Natural killer cell treated with Interleukin-12 subunit alpha and Interleukin-12 subunit beta and Interleukin-15 and Interleukin-18, amount 100 ng/mL, for 72 hours (primary cell): ENCODE data around the gene SFT2D2. TPM values are rescaled to one million over a fixed set of nuclear protein-coding genes. Genes with fewer than 3 reads are reported as not detected.

Source experiments
- ATAC-seq, 2 donors: fragments of 150-1000 bp; cut with Tn5 transposase in 1 of 2; sonication (Bioruptor Pico), chemical (Tn5 transposase) in 1 of 2; 2 replicates each; pipeline ENCODE4 v1.10.0; 2021
- DNase-seq: peaks from one replicate; pipeline ENCODE4 v3.0.0; 2022; ENCODE audit warnings: low spot score
- H3K27ac Mint-ChIP-seq, 2 donors: 1 replicate in 1 of 2; 2 replicates in 1 of 2; pipeline ENCODE4 v1.8.0; 2022; ENCODE audit warnings: mixed read lengths in 2 of 2, mild to moderate bottlenecking in 1 of 2, moderate library complexity in 1 of 2
- H3K27me3 Mint-ChIP-seq, 2 donors: 1 replicate in 1 of 2; 2 replicates in 1 of 2; pipeline ENCODE4 v1.8.0; 2022; ENCODE audit warnings: mixed read lengths in 2 of 2
- H3K36me3 Mint-ChIP-seq: one replicate; pipeline ENCODE4 v1.8.0; 2022; ENCODE audit warnings: mixed read lengths
- H3K4me1 Mint-ChIP-seq, 2 donors: 1 replicate in 1 of 2; 2 replicates in 1 of 2; pipeline ENCODE4 v1.8.0; 2022; ENCODE audit warnings: low read depth in 2 of 2, mixed read lengths in 2 of 2, mild to moderate bottlenecking in 1 of 2
- H3K4me3 Mint-ChIP-seq: one replicate; pipeline ENCODE4 v1.8.0; 2022; ENCODE audit warnings: mixed read lengths
- H3K9me3 Mint-ChIP-seq: 2 replicates; pipeline ENCODE4 v1.8.0; 2022; ENCODE audit warnings: mixed read lengths
- total RNA-seq, 2 donors: library from RNA; stranded (reverse); gene quantifications; one replicate each; pipeline ENCODE4 v1.2.3, GENCODE V29; 2022

Gene SFT2D2
- total RNA-seq, 2 donors from 2014 or later, result 51.2 to 78.5 TPM

DNA sequence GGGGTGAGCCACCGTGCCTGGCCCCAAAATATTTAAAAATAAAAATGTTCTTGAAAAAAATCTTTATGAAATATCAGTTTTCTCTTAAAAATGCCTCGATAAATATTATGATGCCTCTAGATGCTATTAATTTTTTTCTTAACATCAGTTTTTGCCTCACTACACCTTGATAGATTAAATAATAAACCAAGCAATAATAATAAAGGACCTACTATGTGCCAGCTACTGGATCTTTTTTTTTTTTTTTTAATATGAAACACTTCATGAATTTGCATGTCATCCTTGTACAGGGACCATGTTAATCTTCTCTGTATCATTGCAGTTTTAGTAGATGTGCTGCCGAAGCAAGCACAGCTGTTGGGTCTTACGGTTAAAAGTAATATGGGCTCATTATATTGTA, 37.3 kb downstream of the SFT2D2 start:
- H3K4me3 Mint-ChIP-seq, result no peak overlapping the region
- H3K4me1 Mint-ChIP-seq, result peaks cover 9 to 26% of the 10 kb centered on the region in 2 donors
- DNase-seq (no peak), ATAC-seq (no peak)
- peaks cover under 1% of the 10 kb centered on the region for H3K36me3 Mint-ChIP-seq
- no peak overlapping the region for H3K27ac Mint-ChIP-seq
- H3K9me3 Mint-ChIP-seq, result no peaks in the 10 kb centered on the region
- no peaks in the 10 kb centered on the region for H3K27me3 Mint-ChIP-seq

DNA sequence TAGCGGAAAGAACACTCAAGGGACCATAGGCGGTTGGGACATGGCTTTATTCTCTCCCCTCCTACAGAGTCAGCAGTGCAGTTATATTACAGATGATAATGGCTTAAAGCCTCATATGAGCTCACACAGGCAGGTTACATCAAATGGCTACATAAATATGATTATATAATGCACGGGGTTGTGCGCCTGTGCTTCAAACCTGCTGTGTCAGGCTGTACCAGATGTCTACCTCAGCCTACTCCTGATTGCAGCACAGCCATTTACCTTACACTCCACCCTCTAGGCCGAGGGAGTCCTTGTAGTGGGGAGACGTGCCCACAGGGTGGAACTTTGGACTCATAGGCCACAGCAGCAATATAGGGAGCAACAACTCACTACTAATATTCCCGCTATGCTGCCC, 38.5 kb downstream of the SFT2D2 start:
- Mint-ChIP-seq H3K4me3 (no peak overlapping the region), H3K27me3 (no peaks in the 10 kb centered on the region), H3K9me3 (no peaks in the 10 kb centered on the region), H3K4me1 (peaks cover 9 to 23% of the 10 kb centered on the region in 2 donors), H3K27ac (no peak overlapping the region), H3K36me3 (no peaks in the 10 kb centered on the region)
- ATAC-seq (no peak), DNase-seq (no peak)

DNA sequence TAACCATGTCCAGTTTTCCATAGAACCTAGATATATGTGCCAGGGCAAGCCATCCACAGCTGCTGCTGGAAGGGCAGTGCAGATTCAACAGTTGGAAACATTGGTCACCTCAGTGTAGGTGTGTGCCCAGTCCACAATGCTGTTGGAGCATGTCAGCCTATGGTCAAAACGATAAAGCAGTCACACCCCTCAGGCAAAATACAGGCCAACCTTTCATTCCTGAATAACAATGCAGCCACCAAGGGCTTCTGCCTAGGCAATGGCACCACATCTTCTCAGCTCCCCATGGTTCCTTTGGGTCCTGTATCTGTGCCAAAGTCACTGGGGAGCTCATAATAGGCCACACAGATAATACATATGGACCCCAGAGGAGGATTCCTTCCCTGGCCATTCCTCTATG, 39.8 kb downstream of the SFT2D2 start:
- no peaks in the 10 kb centered on the region for H3K9me3 Mint-ChIP-seq
- no peak for ATAC-seq
- H3K27ac Mint-ChIP-seq, result no peak overlapping the region
- no peaks in the 10 kb centered on the region for H3K27me3 Mint-ChIP-seq
- H3K4me1 Mint-ChIP-seq, result peaks cover 9 to 15% of the 10 kb centered on the region in 2 donors
- no peaks in the 10 kb centered on the region for H3K36me3 Mint-ChIP-seq
- H3K4me3 Mint-ChIP-seq, result no peak overlapping the region
- DNase-seq, result no peak

DNA sequence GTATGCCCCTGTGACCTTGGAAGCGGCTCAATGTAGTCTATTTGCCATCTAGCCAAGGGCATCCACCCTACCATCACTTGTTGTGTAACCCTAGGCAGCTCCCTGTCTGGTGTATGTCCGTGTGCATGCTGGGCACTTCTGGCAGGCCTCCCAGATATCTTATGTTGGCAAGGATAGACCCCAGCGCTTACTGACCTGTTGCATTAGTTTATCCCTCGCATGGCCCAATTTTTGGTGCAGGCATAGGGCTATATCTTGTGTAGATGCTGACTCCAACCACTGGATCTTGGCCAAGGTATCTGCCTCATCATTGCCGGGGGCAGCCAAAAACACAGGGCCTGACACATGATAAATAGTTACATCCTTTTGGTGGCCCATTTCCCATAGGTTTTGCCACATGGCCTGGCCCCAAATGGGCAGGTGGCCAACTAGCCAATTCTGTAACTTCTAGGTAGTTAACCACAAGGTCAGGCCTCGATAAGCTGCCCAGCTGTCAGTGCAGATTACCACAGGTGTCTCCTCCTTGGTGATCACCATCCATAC, 40.9 kb downstream of the SFT2D2 start:
- Mint-ChIP-seq H3K36me3 (no peaks in the 10 kb centered on the region), H3K27ac (no peak overlapping the region), H3K27me3 (no peaks in the 10 kb centered on the region), H3K4me1 (peaks cover 1 to 4% of the 10 kb centered on the region in 2 donors), H3K9me3 (no peaks in the 10 kb centered on the region), H3K4me3 (no peak overlapping the region)
- ATAC-seq (no peak), DNase-seq (no peak)

DNA sequence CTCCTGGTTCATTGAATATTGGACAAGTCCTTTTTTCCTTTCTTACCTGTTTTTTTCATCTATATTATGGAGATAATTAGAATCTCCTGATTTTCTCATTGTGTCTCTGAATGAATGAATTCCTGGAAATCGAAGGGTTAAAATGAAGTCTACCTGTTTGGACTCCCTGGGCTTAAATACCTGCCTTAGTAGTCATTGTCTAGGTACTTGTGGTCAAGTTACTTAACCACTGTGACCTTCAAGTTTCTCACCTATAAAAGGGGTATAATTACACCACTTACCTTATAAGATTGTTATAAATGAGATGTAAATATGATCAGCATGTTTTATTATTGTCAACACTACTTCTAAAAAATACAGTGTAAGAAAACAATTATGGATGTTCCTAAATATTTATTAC, 45.8 kb downstream of the SFT2D2 start:
- DNase-seq (no peak), ATAC-seq (no peak)
- H3K36me3 Mint-ChIP-seq, result no peaks in the 10 kb centered on the region
- H3K27ac Mint-ChIP-seq, result no peak overlapping the region
- H3K27me3 Mint-ChIP-seq, result no peaks in the 10 kb centered on the region
- H3K4me3 Mint-ChIP-seq, result no peak overlapping the region
- peaks cover 8 to 11% of the 10 kb centered on the region in 2 donors for H3K4me1 Mint-ChIP-seq
- no peaks in the 10 kb centered on the region for H3K9me3 Mint-ChIP-seq

DNA sequence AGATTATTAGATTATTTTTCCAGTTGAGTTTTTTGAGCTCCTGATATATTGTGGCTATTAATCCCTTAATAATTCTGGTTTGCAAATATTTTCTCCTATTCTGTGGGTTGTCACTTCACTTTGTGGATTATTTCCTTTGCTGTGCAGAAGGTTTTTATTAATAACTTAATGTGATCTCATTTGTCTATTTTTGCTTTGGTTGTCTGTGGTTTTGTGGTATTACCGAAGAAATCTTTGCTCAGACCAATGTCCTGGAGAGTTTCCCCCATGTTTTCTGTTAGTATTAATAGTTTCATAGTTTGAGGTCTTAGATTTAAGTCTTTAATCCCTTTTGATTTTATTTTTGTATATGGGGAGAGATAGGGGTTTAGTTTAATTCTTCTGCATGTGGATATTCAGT, 47.8 kb downstream of the SFT2D2 start:
- DNase-seq (no peak), ATAC-seq (no peak)
- peaks cover 8 to 11% of the 10 kb centered on the region in 2 donors for H3K4me1 Mint-ChIP-seq
- no peak overlapping the region for H3K27ac Mint-ChIP-seq
- no peaks in the 10 kb centered on the region for H3K27me3 Mint-ChIP-seq
- H3K36me3 Mint-ChIP-seq, result peaks cover 8% of the 10 kb centered on the region
- no peaks in the 10 kb centered on the region for H3K9me3 Mint-ChIP-seq
- no peak overlapping the region for H3K4me3 Mint-ChIP-seq

DNA sequence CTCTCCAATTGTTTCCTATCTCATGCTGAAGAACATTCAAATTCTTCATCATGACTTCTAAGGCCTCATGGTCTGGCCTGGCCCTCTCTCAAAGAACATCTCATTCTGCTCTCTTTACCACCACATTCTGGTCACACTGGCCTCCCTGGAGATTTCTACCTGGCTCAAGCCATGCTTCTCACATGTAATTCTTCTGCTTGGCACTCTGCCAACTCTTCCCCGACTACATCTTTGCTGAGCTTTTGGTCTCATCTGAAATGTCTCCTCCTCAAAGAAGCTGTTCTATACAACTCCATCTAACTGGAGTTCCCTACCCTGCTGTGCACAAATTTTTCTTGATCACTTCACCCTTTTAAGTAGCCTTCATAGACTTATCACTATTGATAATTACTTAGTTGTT, 53.4 kb downstream of the SFT2D2 start:
- Mint-ChIP-seq H3K36me3 (peaks cover 10% of the 10 kb centered on the region), H3K27ac (no peak overlapping the region), H3K27me3 (no peaks in the 10 kb centered on the region), H3K4me3 (no peak overlapping the region), H3K9me3 (no peaks in the 10 kb centered on the region), H3K4me1 (peaks cover 2 to 4% of the 10 kb centered on the region in 2 donors)
- DNase-seq (no peak), ATAC-seq (no peak)

DNA sequence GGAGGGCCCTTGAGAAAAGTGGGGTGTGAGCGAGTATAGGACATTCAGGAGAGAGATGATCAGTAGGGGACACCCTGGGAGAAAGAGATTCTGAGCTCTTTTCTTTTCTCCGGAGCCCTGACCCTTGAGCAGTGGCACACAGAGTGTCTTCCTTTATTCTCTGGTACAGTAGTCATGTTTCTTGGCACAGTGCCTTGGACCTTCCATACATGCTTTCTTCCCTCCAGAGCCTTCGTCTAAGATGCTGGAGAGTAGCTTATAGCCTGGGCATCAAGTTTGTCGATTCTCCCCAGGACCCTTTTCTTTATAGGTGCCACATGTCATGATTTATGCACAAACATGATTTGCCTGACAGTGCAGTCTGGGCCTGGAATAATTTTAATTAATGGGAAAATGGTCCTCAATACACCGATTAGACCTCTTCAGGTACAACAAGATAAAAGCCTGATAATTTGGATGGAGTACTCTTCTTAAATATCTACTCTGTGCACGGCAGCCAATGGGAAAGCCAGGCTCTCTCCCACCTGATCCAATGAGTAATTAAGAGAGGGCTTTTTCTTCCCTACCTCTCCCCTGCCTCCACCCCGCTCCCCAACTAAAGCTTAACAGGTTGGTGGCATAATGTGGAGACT, 54.6 kb downstream of the SFT2D2 start, which contains the start of gene TBX19:
Gene TBX19, plus strand, starts transcription at position 582 of the 632 bp plus-strand sequence. CDS start 214 bp downstream, outside the sequence.
- DNase-seq (no peak), ATAC-seq (no peak)
- peaks cover 10% of the 10 kb centered on the region for H3K36me3 Mint-ChIP-seq
- H3K27ac Mint-ChIP-seq, result no peak within 1 kb of the TSS
- H3K9me3 Mint-ChIP-seq, result no peaks in the 10 kb centered on the region
- no peak within 1 kb of the TSS for H3K4me3 Mint-ChIP-seq
- H3K27me3 Mint-ChIP-seq, result no peaks in the 10 kb centered on the region
- H3K4me1 Mint-ChIP-seq, result peaks cover 0 to 2% of the 10 kb centered on the region in 2 donors

DNA sequence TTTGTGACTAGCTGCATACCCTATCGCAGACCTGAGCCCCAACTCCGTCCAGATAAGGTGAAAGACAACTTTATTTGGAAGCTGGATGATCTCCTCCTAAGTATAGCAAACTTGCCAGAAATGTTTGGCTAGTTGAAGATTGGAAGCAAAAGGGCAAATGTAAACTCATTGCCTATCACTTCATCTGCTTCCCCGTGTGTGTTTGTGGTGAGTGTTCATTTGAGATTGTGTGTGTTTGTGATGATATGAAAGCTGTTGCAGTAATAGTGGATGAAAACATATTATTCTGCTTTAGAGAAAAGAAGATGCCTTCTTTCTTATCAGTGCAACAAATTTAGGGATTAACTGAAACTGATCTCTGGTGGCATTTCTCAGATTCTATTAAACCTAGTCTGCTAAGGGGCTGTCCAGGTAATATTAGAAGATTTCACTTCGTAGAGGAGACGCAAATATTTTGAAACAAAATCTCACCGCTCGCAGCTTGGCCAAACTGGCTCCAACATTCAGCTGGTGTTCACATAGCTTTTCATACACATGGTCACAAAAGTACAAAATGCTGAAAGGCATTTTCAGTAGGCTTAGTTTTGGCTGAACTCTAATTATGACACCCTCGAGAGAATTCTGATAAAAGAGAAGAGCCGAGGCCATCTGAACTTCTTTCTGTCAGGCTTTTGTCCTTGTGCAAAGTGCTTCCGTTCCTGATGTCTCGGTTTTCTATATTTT, 56.0 kb downstream of the SFT2D2 start:
- H3K9me3 Mint-ChIP-seq, result no peaks in the 10 kb centered on the region
- peaks cover 7% of the 10 kb centered on the region in 2 donors for H3K4me1 Mint-ChIP-seq
- H3K36me3 Mint-ChIP-seq, result peaks cover 10% of the 10 kb centered on the region
- DNase-seq, result no peak
- H3K27me3 Mint-ChIP-seq, result no peaks in the 10 kb centered on the region
- H3K27ac Mint-ChIP-seq, result no peak overlapping the region
- H3K4me3 Mint-ChIP-seq, result no peak overlapping the region
- no peak for ATAC-seq

DNA sequence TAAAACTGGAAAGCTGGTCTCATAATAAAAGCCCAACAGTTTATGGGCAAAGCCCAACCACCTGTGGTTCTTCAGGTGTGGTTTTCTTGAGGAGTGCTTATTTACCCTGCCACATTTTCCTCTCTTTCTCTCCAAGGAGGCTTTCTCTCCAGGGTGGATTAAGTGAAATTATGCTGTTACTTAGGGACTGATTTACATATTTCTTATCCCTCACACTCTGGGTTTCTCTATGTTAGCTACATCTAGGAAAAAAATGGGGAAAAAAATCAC, 59.7 kb downstream of the SFT2D2 start:
- DNase-seq, result no peak
- Mint-ChIP-seq H3K27ac (no peak overlapping the region), H3K27me3 (no peaks in the 10 kb centered on the region), H3K36me3 (no peaks in the 10 kb centered on the region), H3K4me1 (peaks cover 15 to 17% of the 10 kb centered on the region in 2 donors), H3K9me3 (no peaks in the 10 kb centered on the region), H3K4me3 (no peak overlapping the region)
- ATAC-seq, result no peak

DNA sequence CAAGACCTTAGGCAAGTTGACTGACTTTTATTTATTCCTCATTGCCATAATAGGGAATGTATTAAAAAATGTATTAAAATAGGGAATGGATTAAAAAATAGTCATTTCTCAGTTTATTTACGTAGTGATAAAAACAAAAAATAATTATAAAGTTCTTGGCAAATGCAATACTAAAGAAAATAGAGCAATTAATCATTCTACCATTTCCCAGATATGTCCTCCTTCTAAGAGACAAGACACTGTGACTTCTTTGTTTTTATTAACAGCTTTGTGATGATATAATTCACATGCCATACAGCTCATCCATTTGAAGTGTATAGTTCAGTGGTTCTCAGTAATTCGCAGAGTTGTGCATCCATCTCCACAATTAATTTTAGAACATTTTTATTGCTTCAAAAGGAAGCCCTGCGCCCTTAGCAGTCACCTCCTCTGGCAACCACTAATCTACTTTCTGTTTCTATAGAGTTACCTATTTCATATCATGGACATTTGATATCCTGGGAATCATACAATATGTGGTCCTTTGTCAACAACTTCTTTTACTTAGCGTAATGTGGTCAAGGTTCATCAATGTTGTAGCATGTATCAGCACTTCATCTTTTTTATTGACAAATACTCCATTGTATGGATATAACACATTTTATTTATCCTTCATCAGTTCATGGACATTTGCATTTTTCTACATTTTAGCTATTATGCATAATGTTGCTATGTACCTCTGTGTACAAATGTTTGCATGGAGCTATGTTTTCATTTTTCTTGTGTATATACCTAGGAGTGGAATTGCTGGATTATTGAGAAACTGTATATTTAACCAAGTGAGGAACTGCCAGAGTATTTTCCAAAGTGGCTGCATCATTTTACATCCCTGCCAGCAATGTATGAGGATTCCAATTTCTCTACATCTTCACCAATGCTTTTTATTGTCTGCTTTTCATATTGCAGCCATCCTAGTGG, 60.4 kb downstream of the SFT2D2 start:
- no peaks in the 10 kb centered on the region for H3K36me3 Mint-ChIP-seq
- no peaks in the 10 kb centered on the region for H3K27me3 Mint-ChIP-seq
- H3K9me3 Mint-ChIP-seq, result no peaks in the 10 kb centered on the region
- H3K4me3 Mint-ChIP-seq, result peak overlapping the region; percentile 11
- peaks cover 15 to 17% of the 10 kb centered on the region in 2 donors for H3K4me1 Mint-ChIP-seq
- DNase-seq (no peak), ATAC-seq (no peak)
- peak overlapping the region; percentile 50 to 62 for H3K27ac Mint-ChIP-seq

DNA sequence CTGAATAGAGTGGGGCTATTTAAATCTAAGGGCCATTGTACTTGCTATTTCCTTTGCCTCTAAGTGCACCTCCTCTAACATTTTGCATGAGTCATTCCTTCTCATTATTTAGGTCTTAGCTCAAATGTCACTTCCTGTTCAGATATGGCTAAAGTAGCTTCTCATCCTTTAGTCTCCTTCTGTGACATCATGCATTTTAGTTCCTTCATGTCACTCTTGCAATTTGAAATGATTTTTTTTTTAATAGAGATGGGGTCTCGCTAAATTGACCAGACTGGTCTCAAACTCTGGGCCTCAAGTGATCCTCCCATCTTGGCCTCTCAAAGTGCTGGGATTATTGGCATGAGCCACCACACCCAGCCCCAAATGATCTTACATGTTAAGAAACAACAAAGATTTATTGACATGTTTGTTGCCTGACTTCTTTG, 61.4 kb downstream of the SFT2D2 start:
- Mint-ChIP-seq H3K9me3 (no peaks in the 10 kb centered on the region), H3K27me3 (no peaks in the 10 kb centered on the region), H3K27ac (peak overlapping the region; percentile 50 to 62), H3K4me1 (peaks cover 15 to 17% of the 10 kb centered on the region in 2 donors), H3K4me3 (peak overlapping the region; percentile 11), H3K36me3 (no peaks in the 10 kb centered on the region)
- DNase-seq, result no peak
- ATAC-seq, result peak; percentile 73 to 91

DNA sequence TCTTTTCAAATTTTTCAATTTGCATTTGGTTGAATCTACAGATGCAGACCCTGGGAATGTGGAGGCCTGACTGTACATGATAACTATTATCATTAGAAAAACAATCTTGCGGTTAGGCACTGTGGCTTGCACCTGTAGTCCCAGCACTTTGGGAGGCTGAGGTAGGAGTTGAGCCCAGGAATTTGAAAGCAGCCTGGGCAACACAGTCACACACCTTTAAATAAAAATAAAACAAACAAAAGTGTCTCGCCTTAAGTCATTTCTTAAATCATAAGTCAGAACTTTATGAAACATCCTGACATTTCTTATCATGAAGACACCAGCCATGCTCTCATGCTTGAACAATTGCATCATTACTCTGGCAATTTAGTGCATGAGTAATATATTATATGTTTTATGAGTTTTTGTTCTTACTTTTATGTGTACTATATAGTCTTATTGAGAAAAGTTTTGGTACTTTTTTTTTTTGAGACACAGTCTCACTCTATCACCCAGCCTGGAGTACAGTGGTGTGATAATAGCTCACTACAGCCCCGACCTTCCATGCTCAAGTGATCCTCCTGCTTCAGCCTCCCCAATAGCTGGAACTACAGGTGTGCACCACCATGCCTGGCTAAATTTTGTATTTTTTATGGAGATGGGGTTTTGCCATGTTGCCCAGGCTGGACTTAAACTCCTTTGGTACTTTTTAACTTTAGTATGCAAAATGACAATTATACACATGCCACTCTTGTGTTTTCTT, 62.7 kb downstream of the SFT2D2 start:
- H3K4me3 Mint-ChIP-seq, result no peak overlapping the region
- H3K4me1 Mint-ChIP-seq, result peaks cover 17% of the 10 kb centered on the region in 2 donors
- no peaks in the 10 kb centered on the region for H3K27me3 Mint-ChIP-seq
- DNase-seq (no peak), ATAC-seq (no peak)
- no peaks in the 10 kb centered on the region for H3K36me3 Mint-ChIP-seq
- H3K27ac Mint-ChIP-seq, result no peak overlapping the region
- H3K9me3 Mint-ChIP-seq, result no peaks in the 10 kb centered on the region
